HG02852 (cell line): ENCODE measurements around the gene ZNF519.
"Not testable (repeated sequence)": the region's sequence is repeated elsewhere in the genome, so short reads cannot be mapped to it uniquely, and the experiment has no call there.

Experiments
- ATAC-seq: cut with Tn5 transposase; IDR thresholded peaks from one replicate; pipeline ENCODE4 v1.9.1; 2021; ENCODE audit warnings: mild to moderate bottlenecking, moderate library complexity; ENCODE audit not compliant: unreplicated experiment

ZNF519 gene

DNA sequence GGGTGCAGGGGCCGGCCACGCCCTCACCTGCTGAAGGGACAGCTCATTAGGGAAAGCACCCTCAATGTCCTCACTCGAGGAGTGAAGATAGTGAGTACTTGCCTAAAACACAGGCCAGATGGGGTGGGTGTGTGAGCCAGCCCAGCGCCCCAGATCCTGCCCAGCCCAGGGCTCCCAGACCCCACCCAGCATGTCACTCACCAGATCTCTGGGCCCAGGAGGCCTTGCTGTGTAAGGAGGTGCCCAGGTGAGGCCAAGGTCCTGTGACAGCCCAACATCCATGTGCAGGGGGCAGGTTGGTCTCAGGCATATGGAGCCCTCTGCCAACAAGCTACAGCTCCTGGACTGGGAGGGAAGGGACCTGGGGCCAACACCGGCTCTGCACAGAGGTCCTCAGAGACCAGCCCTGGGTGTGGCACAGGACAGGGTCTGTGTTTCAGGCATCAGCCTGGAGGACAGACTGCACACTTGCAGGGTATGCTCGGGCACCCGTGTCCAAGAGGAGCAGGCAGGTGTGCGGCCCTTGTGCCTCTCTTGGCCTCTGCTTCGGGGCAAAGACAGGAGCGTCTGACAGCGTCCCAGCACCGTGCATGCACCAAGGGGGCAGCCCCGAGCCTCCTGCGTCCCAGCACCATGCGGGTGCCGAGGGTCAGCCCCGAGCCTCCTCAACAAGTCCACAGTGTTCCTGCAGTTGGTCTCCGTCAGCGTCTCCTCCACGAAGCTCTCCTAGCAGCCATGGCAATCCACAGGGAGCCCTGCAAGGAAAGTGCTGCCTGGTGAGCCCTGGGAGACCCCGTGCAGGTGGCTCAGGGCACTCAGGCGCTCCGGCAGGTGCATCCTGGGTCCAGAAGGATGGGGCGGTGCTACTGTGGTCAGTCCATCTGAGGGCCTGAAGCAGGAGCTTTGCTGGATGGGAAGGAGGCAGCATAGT is 16.0 kb upstream of the ZNF519 start:
- not testable (repeated sequence) for ATAC-seq

DNA sequence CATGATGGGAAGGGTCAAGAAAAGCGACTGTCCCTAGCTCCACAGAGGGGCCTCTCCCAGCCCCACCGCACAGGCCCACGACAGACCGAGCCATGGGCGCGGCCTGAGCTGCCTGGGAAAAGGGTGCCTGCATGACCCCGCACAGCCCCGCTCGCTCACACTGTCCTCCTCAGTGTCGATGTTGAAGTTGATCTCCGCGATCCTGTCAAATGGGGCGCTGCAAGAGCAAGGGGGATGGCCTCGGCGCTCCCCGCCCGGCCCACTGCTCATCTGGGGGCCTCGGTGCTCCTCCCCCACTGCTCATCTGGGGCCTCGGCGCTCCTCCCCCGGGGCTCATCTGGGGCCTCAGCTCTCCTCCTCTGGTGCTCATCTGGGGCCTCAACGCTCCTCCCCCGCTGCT is 14.5 kb upstream of the ZNF519 start:
- not testable (repeated sequence) for ATAC-seq

DNA sequence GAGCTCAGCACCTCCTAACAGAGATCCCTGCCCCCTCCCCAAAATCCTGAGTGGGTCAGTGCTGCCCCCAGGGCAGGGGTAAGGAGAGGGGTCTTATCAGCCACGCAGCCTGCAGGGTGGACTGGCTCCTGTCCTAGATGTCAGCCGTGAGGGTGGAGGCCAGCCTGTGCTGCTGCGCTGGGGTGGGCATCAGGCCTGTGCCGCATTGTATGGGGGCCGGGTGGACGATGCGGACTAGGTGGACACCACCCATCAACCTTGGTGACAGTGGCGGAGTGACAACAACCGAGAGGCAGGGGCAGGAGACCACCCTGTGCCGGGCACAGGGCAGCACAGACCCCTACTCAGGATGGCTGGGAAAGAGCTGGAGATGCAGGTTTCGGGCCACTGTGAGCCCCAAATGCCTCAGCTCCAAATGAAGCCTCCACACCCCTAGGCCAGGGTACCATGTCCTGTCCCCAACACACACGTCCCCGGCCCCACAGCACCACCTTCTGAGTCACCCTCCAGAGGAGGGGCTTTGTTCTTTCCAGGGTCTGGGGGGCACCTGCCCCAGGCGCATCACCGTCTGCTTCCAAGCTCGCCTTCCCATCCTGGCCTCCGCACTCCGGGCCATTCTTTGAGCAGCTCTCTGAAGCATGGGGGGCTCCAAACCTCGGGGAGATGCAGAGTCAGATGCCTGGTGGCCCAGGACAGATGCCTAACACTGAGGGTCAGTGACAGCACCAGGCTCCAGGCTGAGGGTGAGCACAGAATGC is 13.5 kb upstream of the ZNF519 start:
- ATAC-seq = not testable (repeated sequence)

DNA sequence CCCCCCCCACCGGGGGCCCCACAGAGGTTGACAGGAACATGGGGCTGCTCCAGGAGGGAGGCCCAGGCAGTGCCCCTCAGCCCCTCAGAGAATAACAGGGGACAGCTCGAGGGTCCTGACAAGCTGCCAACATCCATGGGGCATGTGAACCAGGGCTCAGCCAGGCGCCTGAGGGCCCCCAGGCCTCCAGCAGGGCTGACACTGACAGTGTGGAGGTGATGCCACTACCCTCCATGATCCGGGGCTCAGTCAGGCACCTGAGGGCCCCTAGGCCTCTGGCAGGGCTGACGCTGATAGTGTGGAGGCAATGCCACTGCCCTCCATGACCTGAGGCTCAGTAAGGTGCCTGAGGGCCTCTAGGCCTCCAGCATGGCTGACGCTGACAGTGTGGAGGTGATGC is 12.8 kb upstream of the ZNF519 start:
- ATAC-seq = not testable (repeated sequence)

DNA sequence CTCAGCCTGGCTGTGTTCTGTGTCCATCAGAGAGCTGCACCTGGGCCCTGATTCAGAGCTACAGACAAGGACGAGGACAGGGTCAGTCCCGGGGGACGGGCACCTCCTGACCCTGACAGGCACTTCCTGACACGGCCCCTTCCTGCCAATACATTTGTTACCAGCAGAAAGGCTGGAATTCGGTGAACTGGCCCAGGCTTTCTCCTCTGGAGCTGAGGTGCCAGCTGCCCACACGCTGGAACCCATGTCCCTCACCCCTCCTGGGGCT is 12.3 kb upstream of the ZNF519 start:
- ATAC-seq = no peak

DNA sequence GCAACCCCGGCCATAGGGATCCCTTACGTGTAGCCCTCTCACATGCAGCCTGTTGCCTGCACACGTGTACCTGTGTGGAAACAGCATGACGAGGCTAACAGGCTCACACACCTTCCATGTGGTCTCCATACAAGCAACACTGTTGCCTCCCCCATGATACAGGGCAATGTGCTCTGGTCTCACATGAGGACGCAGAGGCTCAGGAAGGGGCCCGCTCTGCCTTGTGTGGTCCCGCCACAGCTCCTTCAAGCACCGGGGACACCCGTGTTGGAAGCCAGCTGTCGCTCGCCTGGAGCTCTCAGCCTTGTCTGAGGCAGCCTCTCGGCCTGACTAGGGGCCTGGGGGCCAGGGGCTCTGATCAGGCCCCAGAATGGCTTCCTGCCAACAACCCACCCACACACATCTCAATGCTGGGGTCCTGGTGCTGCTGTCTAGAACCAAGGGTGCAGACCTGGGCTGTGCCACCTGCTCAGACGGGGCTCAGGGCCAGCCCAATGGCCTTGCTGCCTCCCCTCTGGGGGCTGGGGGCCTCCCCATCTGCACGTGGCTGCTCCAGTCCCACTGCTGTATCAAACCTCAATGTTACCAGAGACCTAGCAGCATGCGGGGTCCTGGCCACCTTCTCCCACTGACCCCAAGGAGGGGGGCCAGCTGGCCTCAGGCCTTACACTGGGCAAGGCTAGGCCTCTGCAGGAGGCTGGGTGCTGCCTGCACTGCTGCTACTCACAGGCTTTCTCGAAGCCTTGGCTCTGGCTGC is 11.8 kb upstream of the ZNF519 start:
- ATAC-seq = not testable (repeated sequence)

DNA sequence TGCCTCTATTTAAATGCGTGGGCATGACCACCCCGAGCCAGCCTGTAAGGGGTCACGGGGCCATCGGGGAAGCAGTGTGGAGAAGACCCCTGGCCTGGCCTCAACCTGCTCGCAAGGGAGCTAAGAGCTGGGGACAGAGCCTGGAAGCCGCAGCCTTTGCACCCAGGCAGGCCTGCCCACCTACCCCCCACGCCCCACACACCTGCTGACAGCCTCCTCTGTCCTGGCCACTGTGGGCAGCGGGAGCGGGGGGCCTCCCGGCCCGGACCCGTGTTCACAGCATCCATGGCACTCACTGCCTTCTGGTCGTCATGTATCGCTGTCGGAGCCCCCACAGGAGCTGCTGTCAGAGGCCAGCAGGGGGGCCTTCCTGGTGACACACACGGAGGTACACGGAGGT is 11.2 kb upstream of the ZNF519 start:
- ATAC-seq = not testable (repeated sequence)

DNA sequence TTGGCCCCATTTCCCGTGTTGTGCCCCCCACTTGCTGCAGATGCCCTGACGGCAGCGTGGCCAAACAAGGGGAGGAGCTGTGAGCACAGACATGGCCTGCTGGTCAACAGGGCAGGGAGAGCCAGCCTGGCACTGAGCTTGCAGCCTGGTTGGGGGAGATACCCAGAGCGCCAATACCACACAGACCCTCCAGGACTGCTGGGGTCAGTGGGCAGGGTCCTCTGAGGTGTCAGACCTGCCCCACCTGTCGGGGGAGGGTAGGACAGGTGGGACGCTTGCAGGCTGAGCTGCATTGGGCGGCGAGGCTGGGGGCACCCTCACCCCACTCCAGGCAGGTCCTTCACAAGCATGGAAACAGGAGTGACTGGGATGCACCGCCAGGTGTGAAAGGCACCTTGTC is 9.9 kb upstream of the ZNF519 start:
- not testable (repeated sequence) for ATAC-seq

DNA sequence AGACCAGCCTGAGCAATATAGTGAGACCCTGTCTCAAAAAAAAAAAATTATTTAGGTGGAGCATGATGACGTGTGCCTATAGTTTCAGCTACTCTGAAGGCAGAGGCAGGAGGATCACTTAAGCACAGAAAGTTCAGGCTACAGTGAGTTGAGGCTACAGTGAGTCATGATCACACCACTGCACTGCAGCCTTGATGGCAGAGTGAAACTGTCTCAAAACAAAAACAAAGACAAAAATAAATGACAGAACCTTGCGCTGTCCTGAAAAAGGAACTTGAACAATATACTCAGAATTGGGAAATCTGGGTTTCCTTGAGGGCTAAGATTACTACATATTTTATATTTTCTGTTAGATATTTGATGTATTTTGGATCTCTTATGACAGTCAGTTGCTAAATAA is 7.3 kb upstream of the ZNF519 start:
- ATAC-seq = not testable (repeated sequence)

DNA sequence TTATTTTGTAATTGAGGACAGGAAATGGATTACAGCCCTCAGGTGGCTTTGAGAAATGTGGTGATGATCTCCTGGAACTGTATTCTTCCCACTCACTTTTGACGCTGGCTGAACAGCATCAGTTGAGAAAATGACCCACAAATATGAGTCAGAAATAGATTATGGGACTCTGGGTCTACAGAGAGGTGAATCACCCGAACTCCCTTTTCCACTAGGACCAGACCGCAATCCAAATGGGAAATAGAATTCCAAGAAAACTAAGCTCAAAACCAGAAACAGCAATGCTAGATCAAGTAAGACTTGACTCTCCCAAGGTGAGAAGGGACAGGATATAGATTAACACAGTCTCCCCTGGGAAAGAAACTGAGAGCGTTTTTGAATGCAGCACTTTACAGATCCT is 5.7 kb upstream of the ZNF519 start:
- ATAC-seq = not testable (repeated sequence)

DNA sequence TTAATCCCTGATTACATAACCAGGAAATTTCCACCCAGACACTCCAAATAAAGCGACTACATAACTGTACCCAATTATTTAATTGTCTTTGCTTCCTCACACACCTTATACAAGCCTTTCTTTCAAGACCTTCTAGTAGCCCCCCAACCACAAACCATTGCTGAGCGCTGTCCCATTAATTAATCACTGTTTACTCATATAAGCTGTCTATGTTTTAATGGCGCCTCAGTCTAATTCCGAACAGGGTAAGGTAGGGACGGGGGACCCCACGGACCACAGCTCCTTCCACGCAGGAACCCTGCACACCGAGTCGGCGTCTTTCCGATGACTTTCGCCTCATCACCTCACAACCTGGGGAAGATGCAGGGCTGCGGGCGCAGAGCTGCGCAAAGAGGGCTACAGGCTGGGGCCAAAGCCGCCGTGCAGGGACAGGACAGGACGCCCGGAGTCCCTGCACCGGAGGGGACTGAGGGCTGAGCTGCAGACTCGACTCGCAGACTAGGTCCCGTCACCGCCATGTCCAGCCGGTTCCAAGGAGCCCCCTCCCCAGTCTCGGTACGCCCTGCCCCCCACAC is 452 bp downstream of the ZNF519 start:
- peak; percentile 18 for ATAC-seq

DNA sequence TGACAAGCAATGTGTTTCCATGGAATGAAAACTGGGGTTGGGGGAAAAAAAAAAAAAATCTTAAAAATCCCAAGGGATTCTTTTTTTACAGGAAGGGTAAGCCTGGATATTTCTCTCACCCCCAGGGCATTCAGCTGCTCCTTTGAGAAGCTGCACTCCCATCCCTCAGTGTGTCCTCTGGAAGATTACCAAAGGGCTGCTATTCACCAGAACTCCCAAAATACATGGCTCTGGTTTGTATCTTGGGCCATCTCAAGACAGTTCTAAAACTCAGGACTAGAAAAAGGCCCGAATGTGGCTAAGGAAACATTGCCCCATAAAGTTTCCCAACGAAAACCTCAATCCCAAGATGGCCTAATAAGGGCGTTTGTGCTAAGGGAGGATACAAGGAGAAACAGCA is 1.4 kb downstream of the ZNF519 start:
- not testable (repeated sequence) for ATAC-seq

DNA sequence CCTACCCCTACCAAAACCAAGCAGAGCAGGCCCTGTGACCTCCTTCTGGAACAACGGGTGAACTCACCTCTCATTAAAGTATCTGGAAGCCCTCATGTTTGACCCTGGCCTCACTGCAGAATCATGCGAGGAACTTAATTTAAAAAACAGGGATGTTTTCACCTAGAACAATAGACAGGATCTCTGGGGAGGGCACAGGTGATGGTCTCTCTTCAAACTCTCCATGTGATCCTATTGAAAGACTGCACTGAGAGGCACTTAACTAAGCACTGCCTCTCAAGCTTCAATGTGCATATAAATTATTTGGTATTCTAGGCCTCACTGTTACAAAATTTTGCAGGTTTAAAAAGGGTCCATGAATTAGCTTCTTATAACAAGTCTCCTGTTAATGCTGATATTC is 7.5 kb downstream of the ZNF519 start:
- ATAC-seq = no peak

DNA sequence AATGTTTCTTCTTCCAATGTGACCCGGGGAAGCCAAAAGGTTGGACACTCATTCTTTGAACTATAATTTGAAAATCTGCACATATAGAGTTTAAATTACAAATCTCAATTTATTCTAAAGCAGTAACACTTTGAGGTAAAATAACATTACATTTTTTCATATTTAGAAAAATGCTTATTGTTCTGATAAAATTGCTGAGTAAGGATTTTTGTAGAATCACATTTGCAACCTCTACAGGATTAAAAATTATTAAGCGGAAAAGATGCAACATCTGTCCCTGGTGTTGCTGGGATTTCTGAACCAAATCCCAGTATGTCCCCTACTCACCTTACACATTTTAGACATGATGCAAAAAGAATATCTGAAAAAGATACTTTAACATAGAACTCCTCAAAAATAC is 10.1 kb downstream of the ZNF519 start:
- no peak for ATAC-seq

DNA sequence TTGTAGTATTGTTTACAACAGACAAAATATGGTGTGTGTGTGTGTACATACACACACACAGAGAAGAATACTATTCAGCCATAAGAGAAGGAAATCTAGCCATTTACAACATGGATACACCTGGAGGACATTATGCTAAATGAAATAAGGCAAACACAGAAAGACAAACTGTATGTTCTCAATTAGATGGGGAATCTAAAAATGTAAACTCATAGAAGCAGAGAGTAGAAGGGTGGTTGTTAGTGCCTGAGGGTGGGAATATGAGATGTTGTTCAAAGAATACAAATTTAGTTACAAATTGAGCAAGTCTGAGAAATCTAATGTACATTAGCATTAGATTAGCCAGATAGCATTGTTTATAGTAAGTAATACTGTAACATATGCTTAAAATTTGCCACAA is 11.3 kb downstream of the ZNF519 start:
- ATAC-seq = no peak

DNA sequence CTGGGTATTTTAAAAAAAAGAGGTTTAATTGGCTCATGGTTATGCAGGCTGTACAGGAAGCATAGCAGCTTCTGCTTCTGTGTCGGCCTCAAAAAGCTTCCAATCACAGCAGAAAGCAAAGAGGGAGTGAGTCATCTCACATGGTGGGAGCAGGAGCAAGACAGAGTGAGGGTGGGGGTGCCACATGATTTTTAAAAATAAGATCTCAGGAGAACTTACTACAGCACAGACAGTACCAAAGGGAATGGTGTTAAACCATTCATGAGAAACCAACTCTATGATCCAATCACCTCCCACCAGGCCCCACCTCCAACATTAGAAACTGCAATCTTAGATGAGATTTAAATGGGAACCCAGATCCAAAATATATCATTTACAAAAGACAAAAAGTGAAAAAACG is 14.6 kb downstream of the ZNF519 start:
- no peak for ATAC-seq

DNA sequence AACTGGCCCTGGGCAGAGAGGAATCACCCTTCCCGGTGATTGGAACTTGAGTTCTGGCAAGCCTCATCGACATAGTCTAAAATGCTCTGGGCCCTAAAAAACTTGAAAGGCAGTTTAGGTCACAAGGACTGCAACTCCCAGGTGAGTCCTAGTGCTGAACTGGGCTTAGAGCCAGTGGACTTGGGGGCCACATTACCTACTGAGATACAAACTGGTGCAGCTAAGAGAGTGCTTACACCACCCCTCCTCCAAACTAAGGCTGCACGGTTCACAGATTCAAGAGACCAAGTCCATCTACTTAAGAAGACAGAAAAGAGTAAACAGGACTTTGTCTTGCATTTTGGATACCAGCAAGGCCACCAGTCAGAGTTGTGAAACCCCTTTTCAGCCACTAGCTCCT is 25.3 kb downstream of the ZNF519 start:
- ATAC-seq = no peak

DNA sequence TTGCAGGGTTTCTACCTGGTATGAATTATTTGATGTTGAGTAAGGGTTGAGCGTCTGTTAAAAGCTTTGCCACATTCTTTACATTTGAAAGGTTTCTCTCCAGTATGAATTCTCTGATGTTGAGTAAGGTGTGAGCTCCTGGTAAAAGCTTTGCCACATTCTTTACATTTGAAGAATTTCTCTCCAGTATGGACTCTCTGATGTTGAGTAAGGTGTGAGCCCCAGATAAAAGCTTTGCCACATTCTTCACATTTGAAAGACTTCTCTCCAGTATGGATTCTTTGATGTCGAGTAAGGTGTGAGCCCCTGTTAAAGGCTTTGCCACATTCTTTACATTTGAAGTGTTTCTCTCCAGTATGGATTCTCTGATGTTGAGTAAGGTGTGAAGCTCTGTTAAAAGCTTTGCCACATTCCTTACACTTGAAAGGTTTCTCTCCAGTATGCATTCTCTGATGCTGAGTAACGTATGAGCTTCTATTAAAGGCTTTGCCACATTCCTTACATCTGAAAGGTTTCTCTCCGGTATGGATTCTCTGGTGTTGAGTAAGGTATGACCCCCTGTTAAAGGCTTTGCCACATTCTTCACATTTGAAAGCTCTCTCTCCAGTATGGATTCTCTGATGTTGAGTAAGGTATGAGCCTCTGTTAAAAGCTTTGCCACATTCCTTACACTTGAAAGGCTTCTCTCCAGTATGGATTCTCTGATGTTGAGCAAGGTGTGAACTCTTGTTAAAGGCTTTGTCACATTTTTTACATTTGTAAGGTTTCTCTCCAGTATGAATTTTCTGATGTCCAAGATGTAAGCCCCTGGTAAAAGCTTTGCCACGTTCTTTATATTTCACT is 27.1 kb downstream of the ZNF519 start:
- no peak for ATAC-seq

DNA sequence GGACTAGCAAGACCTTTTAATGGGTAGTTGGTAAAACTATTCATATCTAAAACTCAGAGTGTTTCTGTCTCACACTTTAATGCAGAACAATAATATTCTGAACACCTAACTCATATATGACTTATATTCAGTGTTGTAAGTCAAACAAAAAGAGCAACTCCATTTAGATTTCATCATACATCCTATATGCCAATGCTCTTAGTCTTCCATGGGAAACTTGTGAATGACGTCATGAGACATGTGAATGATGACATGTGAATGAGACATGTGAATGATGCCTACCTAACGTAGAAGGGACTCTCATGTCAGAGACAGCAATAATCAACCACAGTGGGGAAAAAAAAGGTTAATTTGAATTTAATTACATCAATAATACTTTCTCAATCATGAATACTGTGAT is 28.0 kb downstream of the ZNF519 start:
- ATAC-seq = no peak
